Measurements from ENCODE around the gene PPP6R2.

- no peak for TF ChIP-seq CTCF (IDR thresholded peaks at IDR 0.05)
- TF ChIP-seq POLR2A (IDR thresholded peaks at IDR 0.05): no peak
- TF ChIP-seq EP300 (IDR thresholded peaks at IDR 0.05): no peak
- no peak for TF ChIP-seq POLR2AphosphoS5 (IDR thresholded peaks at IDR 0.05)
Observed at GRCh38 chr22:50490531-50491308, 147.6 kb downstream of the PPP6R2 start.
